SK-N-SH (cell line): ENCODE data around the gene IL12RB1. TPM values are rescaled to one million over a fixed set of nuclear protein-coding genes. Genes with fewer than 3 reads are reported as not detected.

ENCODE experiments used
- CTCF ChIA-PET: fragments of 300-600, 350-600 bp; formaldehyde crosslinking; extraction: SDS; loops from one replicate; lab custom pipeline; 2021; lab: Yijun Ruan, JAX
- POLR2A ChIA-PET: fragments of 350-600 bp; sonication (Branson Sonifier 250); formaldehyde crosslinking; extraction: SDS; loops from one replicate; lab custom pipeline; 2020; ENCODE audit warnings: antibody characterized with exemption, inconsistent platforms; lab: Yijun Ruan, JAX
- DNase-seq: peaks from one replicate; pipeline ENCODE4 v3.0.0; 2012
- H2AFZ ChIP-seq: fragments of 200-600 bp; sonication (generic); 2 replicates; pipeline ENCODE4 v1.8.1; 2016; ENCODE audit warnings: antibody characterized with exemption, mild to moderate bottlenecking, low read depth
- H3F3A ChIP-seq: fragments of 200-600 bp; sonication (generic); replicated peaks from 2 replicates; pipeline ENCODE3; 2016; ENCODE audit warnings: antibody characterized with exemption, mild to moderate bottlenecking; ENCODE audit not compliant: insufficient read depth
- H3K27ac ChIP-seq, 2 experiments: fragments of 200-500 bp in 1 of 2; fragments of 200-600 bp in 1 of 2; sonication (Bioruptor generic) in 1 of 2; sonication (generic), shearing (Covaris generic) in 1 of 2; 2 replicates each; pipeline versions ENCODE4 v1.5.1 to v1.6.1; 2014 to 2016; ENCODE audit warnings: low read depth in 2 of 2, inconsistent platforms in 1 of 2, low read length in 1 of 2, mild to moderate bottlenecking in 1 of 2, mixed read lengths in 1 of 2
- H3K27me3 ChIP-seq: fragments of 200-600 bp; sonication (generic), shearing (Covaris generic); 2 replicates; pipeline ENCODE4 v1.6.1; 2016; ENCODE audit warnings: mixed run types; ENCODE audit not compliant: insufficient read depth
- H3K36me3 ChIP-seq, 2 experiments: fragments of 200-500 bp in 1 of 2; fragments of 200-600 bp in 1 of 2; sonication (Bioruptor generic) in 1 of 2; sonication (generic) in 1 of 2; replicated peaks in 1 of 2; 2 replicates each; pipeline versions ENCODE3 to v1.5.1; 2014 to 2016; ENCODE audit warnings: low read length in 1 of 2, mild to moderate bottlenecking in 1 of 2; ENCODE audit not compliant: insufficient read depth in 2 of 2, control insufficient read depth in 1 of 2
- H3K4me1 ChIP-seq, 2 experiments: fragments of 200-500 bp in 1 of 2; fragments of 200-600 bp in 1 of 2; sonication (Bioruptor generic) in 1 of 2; sonication (generic), shearing (Covaris generic) in 1 of 2; 2 replicates each; pipeline versions ENCODE4 v1.5.1 to v1.6.1; 2014 to 2016; ENCODE audit warnings: low read depth in 1 of 2, low read length in 1 of 2, mixed run types in 1 of 2; ENCODE audit not compliant: insufficient read depth in 2 of 2, control insufficient read depth in 1 of 2
- H3K4me2 ChIP-seq: fragments of 200-600 bp; sonication (generic), shearing (Covaris generic); 2 replicates; pipeline ENCODE4 v1.6.1; 2017; ENCODE audit warnings: mixed run types
- H3K4me3 ChIP-seq, 2 experiments: fragments of 200-500 bp in 1 of 2; fragments of 200-600 bp in 1 of 2; sonication (Bioruptor generic) in 1 of 2; sonication (generic), shearing (Covaris generic) in 1 of 2; 2 replicates each; pipeline versions ENCODE4 v1.5.1 to v1.8.1; 2014 to 2016; ENCODE audit warnings: low read depth in 2 of 2, inconsistent platforms in 1 of 2, low read length in 1 of 2, mild to moderate bottlenecking in 1 of 2, mixed read lengths in 1 of 2, moderate library complexity in 1 of 2
- H3K79me2 ChIP-seq: fragments of 200-600 bp; sonication (generic); 2 replicates; pipeline ENCODE4 v1.8.1; 2017; ENCODE audit warnings: mild to moderate bottlenecking; ENCODE audit not compliant: insufficient read depth
- H3K9ac ChIP-seq: fragments of 200-600 bp; sonication (generic); 2 replicates; pipeline ENCODE4 v1.6.1; 2017; ENCODE audit warnings: mixed run types
- H3K9me2 ChIP-seq: fragments of 200-600 bp; sonication (generic); 2 replicates; pipeline ENCODE4 v1.6.1; 2017; ENCODE audit warnings: mixed run types
- H3K9me3 ChIP-seq: fragments of 200-600 bp; sonication (generic); 2 replicates; pipeline ENCODE4 v1.6.1; 2017; ENCODE audit warnings: mixed run types, mild to moderate bottlenecking, moderate library complexity
- H4K20me1 ChIP-seq: fragments of 200-600 bp; sonication (generic); 2 replicates; pipeline ENCODE4 v1.6.1; 2017; ENCODE audit warnings: mild to moderate bottlenecking, mixed run types; ENCODE audit not compliant: insufficient read depth
- NFIC ChIP-seq: IDR thresholded peaks from 2 replicates; pipeline ENCODE4 v1.4.0; 2012; ENCODE audit warnings: borderline replicate concordance
- POLR2AphosphoS5 ChIP-seq: IDR thresholded peaks from 2 replicates; pipeline ENCODE4 v1.6.1; 2012; ENCODE audit warnings: low read depth, low read length
- RCOR1 ChIP-seq: fragments of 150-350 bp; IDR thresholded peaks from 2 replicates; pipeline ENCODE4 v1.6.1; 2017; ENCODE audit warnings: antibody characterized with exemption, low read length
- YY1 ChIP-seq: IDR thresholded peaks from 2 replicates; pipeline ENCODE4 v1.4.0; 2012; ENCODE audit warnings: low read depth, mild to moderate bottlenecking
- WGBS: methylation state at CpG from one replicate; pipeline ENCODE4 v1.1.6; 2017; ENCODE audit warnings: low lambda C conversion rate; 5-methylcytosine and 5-hydroxymethylcytosine counted together
- polyA plus RNA-seq, 3 experiments: library from polyadenylated mRNA; depleted of rRNA; stranded (reverse); fragments of >200 nt; gene quantifications; 2 replicates each; pipeline ENCODE4 v1.2.3, GENCODE V29; 2012
- TF ChIP-seq, protein P1 (sequence below): IDR thresholded peaks from 2 replicates; pipeline ENCODE4 v1.6.1; 2012; ENCODE audit warnings: mild to moderate bottlenecking, low read depth, low read length, moderate library complexity
- TF ChIP-seq, protein P2 (sequence below): IDR thresholded peaks from 2 replicates; pipeline ENCODE4; 2012

Gene IL12RB1
- polyA plus RNA-seq, 1 of the 3 experiments (the other 2 are of a cell fraction): 0.02 TPM

DNA sequence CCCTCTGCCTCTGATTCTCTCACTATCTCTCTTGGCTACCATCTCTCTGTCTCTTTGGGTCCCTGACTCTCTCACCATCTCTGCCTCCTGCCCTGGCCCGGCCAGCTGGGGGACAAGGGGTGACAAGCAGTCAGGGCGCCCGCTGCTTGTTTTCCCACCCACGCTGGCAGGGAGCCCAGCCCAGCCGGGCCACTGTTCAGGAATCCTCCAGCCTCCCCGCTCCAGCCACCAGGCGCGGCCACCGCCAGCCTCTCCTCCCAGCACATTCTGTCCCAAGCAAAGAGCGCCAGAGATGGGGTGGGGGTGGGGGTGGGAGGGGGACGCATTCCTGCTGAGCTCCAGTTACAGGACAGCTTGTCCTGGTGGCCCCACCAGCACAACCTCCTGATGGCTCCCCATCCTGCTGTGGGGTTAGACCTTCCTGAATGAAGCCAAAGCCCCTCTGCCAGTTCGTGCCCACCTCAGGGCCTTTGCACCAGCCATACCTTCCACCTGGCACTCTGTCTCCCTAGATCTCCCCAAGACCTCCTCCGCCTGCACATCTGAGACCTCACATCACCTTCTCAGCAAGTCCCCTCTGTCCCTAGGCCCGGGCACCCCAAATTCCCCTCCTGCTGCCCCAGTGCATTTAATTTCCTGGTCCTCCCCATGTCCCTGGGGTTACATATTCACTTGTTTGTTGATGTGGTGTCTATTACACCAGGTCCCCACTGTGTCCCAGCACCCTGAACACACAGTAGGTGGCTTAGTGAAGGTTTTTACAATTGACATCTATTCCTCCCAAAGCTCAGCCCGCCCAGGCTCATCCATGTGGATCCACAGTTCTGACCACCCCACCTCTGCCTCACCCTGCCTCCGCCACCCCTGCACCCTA, 66.3 kb downstream of the IL12RB1 start:
- Histone ChIP-seq H3K9me3 (no peaks in the 10 kb centered on the region), H3K27me3 (no peaks in the 10 kb centered on the region), H3K36me3 (no peaks in the 10 kb centered on the region), H3F3A (peaks cover 12% of the 10 kb centered on the region), H3K9ac (no peak overlapping the region), H3K4me3 (no peak overlapping the region), H2AFZ (peak overlapping the region; percentile 4; the same call in 1 of the 2 replicates), H3K27ac (no peak overlapping the region), H4K20me1 (no peaks in the 10 kb centered on the region)
- peak; percentile 58 for DNase-seq
- POLR2A ChIA-PET: no interaction called here
- TF ChIP-seq NFIC (peak; percentile 56), RCOR1 (no peak)
- TF ChIP-seq, all 33 proteins: peak for 1
- no peaks in the 10 kb centered on the region for H3K79me2 ChIP-seq
- CTCF ChIA-PET: interaction anchor here (0.7 to 1.7 kb wide), 4 partner anchors 13 to 93 kb away, joined by 3 to 4 read pairs (median 4); no protein-coding TSS in a partner anchor
- H3K4me1 ChIP-seq: peaks cover 12 to 16% of the 10 kb centered on the region in 2 experiments; a peak in 3 of 4 replicates
- 0 out of 2 replicates have a peak overlapping the region, but pooled peaks have one; percentile 37 for H3K4me2 ChIP-seq
- WGBS: 43% methylated on average over 16 of the region's 16 CpGs
- H3K9me2 ChIP-seq: no peaks in the 10 kb centered on the region

DNA sequence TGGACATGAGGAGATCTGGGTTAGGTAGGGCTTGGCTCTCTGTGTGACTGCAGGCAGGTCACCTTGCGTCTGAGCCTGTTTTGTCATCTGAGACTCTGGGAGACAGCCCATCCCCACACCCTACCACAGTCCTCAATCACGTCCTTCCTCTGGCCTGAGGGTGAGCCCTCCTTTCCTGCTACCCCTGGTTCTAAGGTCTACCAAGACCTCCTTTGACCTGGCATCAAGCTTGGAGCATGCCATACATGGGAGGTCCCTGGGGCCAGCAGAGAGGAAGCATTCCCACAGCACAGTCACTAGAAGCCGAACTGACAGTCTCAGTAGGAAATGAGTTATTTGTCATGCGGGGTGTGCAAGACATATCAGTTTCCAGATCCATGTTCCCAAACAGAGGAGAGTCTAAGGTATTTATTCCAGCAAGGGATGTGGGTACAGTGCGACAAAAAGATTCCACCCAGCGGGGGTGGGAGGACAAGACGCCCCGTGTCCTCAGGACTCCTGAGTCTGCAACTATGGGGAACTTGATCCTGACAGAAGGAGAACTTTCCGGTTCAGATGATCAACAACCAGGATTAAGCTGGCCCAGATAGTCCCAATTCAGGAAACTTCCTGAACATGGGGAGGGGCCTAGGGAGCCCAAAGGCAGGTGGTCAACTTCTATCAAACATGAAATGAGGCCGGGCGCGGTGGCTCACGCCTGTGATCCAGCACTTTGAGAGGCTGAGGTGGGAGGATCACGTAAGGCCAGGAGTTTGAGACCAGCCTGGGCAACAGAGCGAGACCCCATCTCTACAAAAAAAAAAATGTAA, 69.3 kb downstream of the IL12RB1 start:
- H3K9me3 ChIP-seq: no peaks in the 10 kb centered on the region
- DNase-seq: no peak
- no peak overlapping the region for H3K27ac ChIP-seq
- no peak overlapping the region; the same call in 1 of the 2 replicates for H2AFZ ChIP-seq
- ChIA-PET POLR2A (no interaction called here), CTCF (interaction anchor here (0.9 kb wide), 1 partner anchor 79 kb away, joined by 3 read pairs; no protein-coding TSS in a partner anchor)
- TF ChIP-seq YY1: no peak
- TF ChIP-seq POLR2AphosphoS5: no peak
- TF ChIP-seq, protein P1, sequence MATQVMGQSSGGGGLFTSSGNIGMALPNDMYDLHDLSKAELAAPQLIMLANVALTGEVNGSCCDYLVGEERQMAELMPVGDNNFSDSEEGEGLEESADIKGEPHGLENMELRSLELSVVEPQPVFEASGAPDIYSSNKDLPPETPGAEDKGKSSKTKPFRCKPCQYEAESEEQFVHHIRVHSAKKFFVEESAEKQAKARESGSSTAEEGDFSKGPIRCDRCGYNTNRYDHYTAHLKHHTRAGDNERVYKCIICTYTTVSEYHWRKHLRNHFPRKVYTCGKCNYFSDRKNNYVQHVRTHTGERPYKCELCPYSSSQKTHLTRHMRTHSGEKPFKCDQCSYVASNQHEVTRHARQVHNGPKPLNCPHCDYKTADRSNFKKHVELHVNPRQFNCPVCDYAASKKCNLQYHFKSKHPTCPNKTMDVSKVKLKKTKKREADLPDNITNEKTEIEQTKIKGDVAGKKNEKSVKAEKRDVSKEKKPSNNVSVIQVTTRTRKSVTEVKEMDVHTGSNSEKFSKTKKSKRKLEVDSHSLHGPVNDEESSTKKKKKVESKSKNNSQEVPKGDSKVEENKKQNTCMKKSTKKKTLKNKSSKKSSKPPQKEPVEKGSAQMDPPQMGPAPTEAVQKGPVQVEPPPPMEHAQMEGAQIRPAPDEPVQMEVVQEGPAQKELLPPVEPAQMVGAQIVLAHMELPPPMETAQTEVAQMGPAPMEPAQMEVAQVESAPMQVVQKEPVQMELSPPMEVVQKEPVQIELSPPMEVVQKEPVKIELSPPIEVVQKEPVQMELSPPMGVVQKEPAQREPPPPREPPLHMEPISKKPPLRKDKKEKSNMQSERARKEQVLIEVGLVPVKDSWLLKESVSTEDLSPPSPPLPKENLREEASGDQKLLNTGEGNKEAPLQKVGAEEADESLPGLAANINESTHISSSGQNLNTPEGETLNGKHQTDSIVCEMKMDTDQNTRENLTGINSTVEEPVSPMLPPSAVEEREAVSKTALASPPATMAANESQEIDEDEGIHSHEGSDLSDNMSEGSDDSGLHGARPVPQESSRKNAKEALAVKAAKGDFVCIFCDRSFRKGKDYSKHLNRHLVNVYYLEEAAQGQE: no peak
- TF ChIP-seq, protein P2, sequence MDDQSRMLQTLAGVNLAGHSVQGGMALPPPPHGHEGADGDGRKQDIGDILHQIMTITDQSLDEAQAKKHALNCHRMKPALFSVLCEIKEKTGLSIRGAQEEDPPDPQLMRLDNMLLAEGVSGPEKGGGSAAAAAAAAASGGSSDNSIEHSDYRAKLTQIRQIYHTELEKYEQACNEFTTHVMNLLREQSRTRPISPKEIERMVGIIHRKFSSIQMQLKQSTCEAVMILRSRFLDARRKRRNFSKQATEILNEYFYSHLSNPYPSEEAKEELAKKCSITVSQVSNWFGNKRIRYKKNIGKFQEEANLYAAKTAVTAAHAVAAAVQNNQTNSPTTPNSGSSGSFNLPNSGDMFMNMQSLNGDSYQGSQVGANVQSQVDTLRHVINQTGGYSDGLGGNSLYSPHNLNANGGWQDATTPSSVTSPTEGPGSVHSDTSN: no peak
- no peaks in the 10 kb centered on the region for H3K9me2 ChIP-seq
- no peaks in the 10 kb centered on the region for H3K27me3 ChIP-seq
- no peaks in the 10 kb centered on the region for H3K79me2 ChIP-seq
- H3K4me3 ChIP-seq: no peak overlapping the region
- H4K20me1 ChIP-seq: no peaks in the 10 kb centered on the region
- peaks cover 11 to 16% of the 10 kb centered on the region in 2 experiments; a peak in 3 of 4 replicates for H3K4me1 ChIP-seq
- no peak overlapping the region for H3K9ac ChIP-seq
- H3F3A ChIP-seq: peaks cover 16% of the 10 kb centered on the region
- WGBS: 92% methylated on average over 15 of the region's 15 CpGs
- H3K36me3 ChIP-seq: peaks cover 0 to 5% of the 10 kb centered on the region in 2 experiments
- no peak overlapping the region for H3K4me2 ChIP-seq
